Adrenal gland (tissue), 12 donors: ENCODE measurements around the gene MAP3K3. TPM values are rescaled to one million over a fixed set of nuclear protein-coding genes. Genes with fewer than 3 reads are reported as not detected.
A peak's percentile ranks its signal among the peaks of the same experiment; 100 is the strongest.

ENCODE experiments used
- DNase-seq, 7 donors: peaks; one replicate each; pipeline ENCODE4 v3.0.0-alpha.2; 2019 to 2020
- H3K27ac ChIP-seq, 5 donors: fragments of 200-600 bp; sonication (generic) in 4 of 5; 1 replicate in 3 of 5; 2 replicates in 2 of 5; pipeline versions ENCODE4 v1.5.1 to v1.8.0; 2016 to 2020; ENCODE audit warnings: mild to moderate bottlenecking in 1 of 5
- H3K27me3 ChIP-seq: fragments of 200-600 bp; 2 replicates; pipeline ENCODE4 v1.8.0; 2021
- H3K36me3 ChIP-seq, 2 donors: fragments of 200-600 bp; replicated peaks in 1 of 2; 1 replicate in 1 of 2; 2 replicates in 1 of 2; pipeline versions ENCODE4 v1.5.1 to v1.8.0; 2018 to 2022
- H3K4me1 ChIP-seq, 2 donors: fragments of 200-600 bp; replicated peaks in 1 of 2; 1 replicate in 1 of 2; 2 replicates in 1 of 2; pipeline versions ENCODE4 v1.5.1 to v1.8.0; 2018 to 2021
- H3K4me3 ChIP-seq, 4 donors: fragments of 200-600 bp; sonication (generic) in 3 of 4; one replicate each; pipeline ENCODE4 v1.5.1; 2016 to 2018
- H3K9me3 ChIP-seq, 3 donors: fragments of 200-600 bp; sonication (generic) in 1 of 3; replicated peaks in 1 of 3; 1 replicate in 2 of 3; 2 replicates in 1 of 3; pipeline versions ENCODE4 v1.5.1 to v1.8.0; 2016 to 2021
- POLR2A ChIP-seq, 2 donors: fragments of 450-650 bp; IDR thresholded peaks; one replicate each; pipeline ENCODE4 v1.6.1; 2017; ENCODE audit warnings: antibody characterized with exemption in 2 of 2, mild to moderate bottlenecking in 2 of 2, moderate library complexity in 1 of 2
- WGBS, 4 donors: extraction: QIAGEN DNeasy Blood & Tissue Kit in 2 of 4; methylation state at CpG; one replicate each; pipeline versions ENCODE4 v1.1.5 to v1.1.7; 2013 to 2017; 5-methylcytosine and 5-hydroxymethylcytosine counted together
- intact Hi-C, 2 donors: fragments of 100-400 bp; cut with DNase I; formaldehyde crosslinking; loops; one replicate each; pipeline versions ENCODE4 v1.14.1 to v1.15.0; 2022 to 2023
- polyA plus RNA-seq, 3 donors: library from polyadenylated mRNA; stranded (reverse); fragments of 200-250 nt in 2 of 3; fragments of 350-450 nt in 1 of 3; fragmentation: Illumina TruSeq in 1 of 3; extraction: RNeasy Lipid Tissue Mini Kit (QIAGEN cat#74804) in 1 of 3; gene quantifications; one replicate each; pipeline ENCODE4 v1.2.3, GENCODE V29; 2013 to 2014
- total RNA-seq, 9 donors: library from RNA; depleted of rRNA in 4 of 9; stranded (reverse); fragments of >200 nt in 4 of 9; fragments of 120-200 nt in 1 of 9; fragmentation: NEBNext Ultra II Directional in 1 of 9; extraction: Animal tissue kit (Norgen Biotek cat#: 25700) in 1 of 9; gene quantifications; one replicate each; pipeline versions ENCODE4 v1.1.0 to v1.2.4, GENCODE V29; 2013 to 2023
- TF ChIP-seq, protein P1 (sequence below), 6 experiments: fragments of 450-650 bp in 4 of 6; fragments of 200-600 bp in 2 of 6; sonication (generic) in 1 of 6; IDR thresholded peaks; 1 replicate in 5 of 6; 2 replicates in 1 of 6; pipeline versions ENCODE4 v1.5.1 to v1.8.0; 2016 to 2021; ENCODE audit warnings: antibody characterized with exemption in 6 of 6, mild to moderate bottlenecking in 2 of 6, moderate library complexity in 1 of 6
- donor health status: healthy with polysubstance abuse.
- donor health status: Bipolar disorder and iron deficiency.
- donor health status: DM: yes; HTN: yes; CAD: no.
- donor health status: DM: no; HTN: no; CAD: no.
- donor health status: DM: no; HTN: no; CAD: no.
- donor health status: DM: yes; HTN: yes; CAD: no.

MAP3K3 gene
- total and polyA plus RNA-seq, 12 donors: 11.6 to 47.1 (median 30.5) TPM

DNA sequence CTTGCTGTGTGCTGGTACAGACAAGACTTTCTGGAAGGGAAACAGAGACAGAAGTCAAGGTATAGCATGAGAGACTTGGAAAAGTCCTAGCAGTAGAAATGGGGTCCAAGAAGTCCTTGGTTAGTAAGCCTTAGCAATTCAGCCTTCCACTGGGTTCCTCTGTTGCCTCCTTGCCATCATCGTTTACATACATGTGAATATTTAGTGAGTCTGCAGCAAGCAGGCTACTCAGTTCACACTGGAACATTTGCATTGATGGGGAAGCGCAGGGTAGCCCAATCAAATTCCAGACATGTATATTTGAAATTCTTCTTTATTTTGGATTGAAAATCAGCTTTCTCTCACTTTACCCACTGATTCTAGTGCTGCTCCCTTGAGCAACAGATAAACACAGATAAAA, 50.6 kb downstream of the MAP3K3 start:
- DNase-seq: no peak
- 92 to 100% (median 97%) methylated on average over 2 of the region's 2 CpGs for WGBS, 4 donors
- no peak for TF ChIP-seq POLR2A (IDR thresholded peaks at IDR 0.05)
- TF ChIP-seq, protein P1, sequence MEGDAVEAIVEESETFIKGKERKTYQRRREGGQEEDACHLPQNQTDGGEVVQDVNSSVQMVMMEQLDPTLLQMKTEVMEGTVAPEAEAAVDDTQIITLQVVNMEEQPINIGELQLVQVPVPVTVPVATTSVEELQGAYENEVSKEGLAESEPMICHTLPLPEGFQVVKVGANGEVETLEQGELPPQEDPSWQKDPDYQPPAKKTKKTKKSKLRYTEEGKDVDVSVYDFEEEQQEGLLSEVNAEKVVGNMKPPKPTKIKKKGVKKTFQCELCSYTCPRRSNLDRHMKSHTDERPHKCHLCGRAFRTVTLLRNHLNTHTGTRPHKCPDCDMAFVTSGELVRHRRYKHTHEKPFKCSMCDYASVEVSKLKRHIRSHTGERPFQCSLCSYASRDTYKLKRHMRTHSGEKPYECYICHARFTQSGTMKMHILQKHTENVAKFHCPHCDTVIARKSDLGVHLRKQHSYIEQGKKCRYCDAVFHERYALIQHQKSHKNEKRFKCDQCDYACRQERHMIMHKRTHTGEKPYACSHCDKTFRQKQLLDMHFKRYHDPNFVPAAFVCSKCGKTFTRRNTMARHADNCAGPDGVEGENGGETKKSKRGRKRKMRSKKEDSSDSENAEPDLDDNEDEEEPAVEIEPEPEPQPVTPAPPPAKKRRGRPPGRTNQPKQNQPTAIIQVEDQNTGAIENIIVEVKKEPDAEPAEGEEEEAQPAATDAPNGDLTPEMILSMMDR (IDR thresholded peaks at IDR 0.05): no peak
- Histone ChIP-seq H3K27me3 (no peaks in the 10 kb centered on the region), H3K4me1 (peaks cover 26 to 43% of the 10 kb centered on the region in 2 donors), H3K9me3 (no peaks in the 10 kb centered on the region), H3K27ac (no peak overlapping the region), H3K4me3 (no peak overlapping the region), H3K36me3 (peaks cover 0 to 23% of the 10 kb centered on the region in 2 donors)
- intact Hi-C loops: no loop called here

DNA sequence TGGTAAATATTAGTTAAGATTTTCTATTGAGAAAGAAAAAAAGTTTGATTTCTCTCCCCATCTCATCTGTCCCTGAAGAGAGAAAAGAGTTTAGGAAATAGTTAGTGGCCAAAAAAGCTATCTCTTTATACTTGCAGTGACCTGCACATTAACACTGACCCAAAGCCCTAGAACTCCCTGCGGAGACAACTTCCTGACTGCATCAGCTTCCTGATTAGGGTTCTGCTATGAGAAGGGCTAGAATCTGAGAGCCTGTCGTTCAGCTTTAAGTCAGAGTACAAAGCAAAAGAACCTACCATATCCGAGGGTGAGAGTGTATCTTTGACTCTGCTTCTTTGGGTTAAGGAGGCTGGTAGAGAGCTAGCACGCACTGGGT, 53.0 kb downstream of the MAP3K3 start:
- TF ChIP-seq, protein P1 (IDR thresholded peaks at IDR 0.05): no peak
- TF ChIP-seq POLR2A (IDR thresholded peaks at IDR 0.05): no peak
- Histone ChIP-seq H3K27ac (peak overlapping the region; percentile 37 to 95 (median 91)), H3K9me3 (no peaks in the 10 kb centered on the region), H3K4me1 (peaks cover 26 to 41% of the 10 kb centered on the region in 2 donors), H3K27me3 (no peaks in the 10 kb centered on the region), H3K36me3 (no peaks in the 10 kb centered on the region), H3K4me3 (peak overlapping the region in 1 of 4 donors; percentile 37)
- DNase-seq: no peak
- intact Hi-C loops: no loop called here
- WGBS, 4 donors: 14 to 23% (median 21%) methylated on average over 4 of the region's 4 CpGs

DNA sequence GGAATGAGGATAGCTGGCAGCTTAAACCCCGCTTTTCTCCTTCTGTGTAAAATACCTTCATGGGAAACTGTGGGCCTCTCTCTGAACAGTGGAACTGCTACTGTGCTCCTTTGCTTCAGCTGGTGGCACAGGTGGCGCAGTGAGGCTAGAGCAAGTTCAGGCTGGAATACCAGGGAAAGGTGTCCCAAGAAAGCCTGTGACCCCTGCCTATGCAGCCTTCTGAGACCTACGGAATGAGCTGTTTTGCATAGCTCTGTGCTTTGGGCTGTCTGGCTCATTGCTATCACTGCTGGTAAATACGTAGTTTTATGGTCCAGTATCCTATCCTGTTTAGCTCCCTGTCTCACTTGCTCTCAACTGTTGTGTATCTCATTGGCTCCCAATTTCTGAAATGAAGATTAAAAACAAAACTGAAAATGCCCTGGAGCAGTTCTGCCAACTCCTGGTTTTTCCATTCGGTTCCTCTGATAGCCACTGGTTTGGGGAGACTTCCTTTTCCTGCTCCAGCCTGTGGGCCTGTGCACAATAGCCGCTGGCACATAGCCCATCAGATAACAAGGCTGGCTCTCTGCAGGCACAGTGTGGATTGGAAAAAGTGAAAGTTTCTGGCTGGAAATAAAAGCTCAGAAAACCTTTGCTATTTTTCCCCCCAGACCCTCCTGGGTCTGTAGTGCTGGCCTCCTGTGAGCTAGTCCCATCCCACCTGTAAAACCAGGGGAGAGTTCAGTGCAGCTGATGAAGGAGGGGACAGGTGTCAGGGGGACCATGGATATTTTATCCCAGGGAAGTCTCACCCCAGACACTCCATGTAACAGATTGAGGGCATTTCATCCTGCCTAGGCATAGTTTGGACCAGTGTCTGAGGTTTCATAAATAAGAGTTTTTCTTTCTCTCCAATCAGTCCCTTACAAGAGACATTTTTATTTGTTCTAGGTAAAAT, 53.7 kb downstream of the MAP3K3 start:
- Histone ChIP-seq H3K9me3 (no peaks in the 10 kb centered on the region), H3K27ac (peak overlapping the region; percentile 37 to 95 (median 91)), H3K27me3 (no peaks in the 10 kb centered on the region), H3K4me1 (peaks cover 26 to 41% of the 10 kb centered on the region in 2 donors), H3K4me3 (peak overlapping the region in 1 of 4 donors; percentile 37), H3K36me3 (no peaks in the 10 kb centered on the region)
- peak; percentile 88 to 97 (median 95) for DNase-seq
- intact Hi-C loops: no loop called here
- 24 to 35% (median 29%) methylated on average over 6 of the region's 6 CpGs for WGBS, 4 donors
- TF ChIP-seq, protein P1 (IDR thresholded peaks at IDR 0.05): no peak
- peak in 1 of 2 donors; percentile 16 for TF ChIP-seq POLR2A (IDR thresholded peaks at IDR 0.05)

DNA sequence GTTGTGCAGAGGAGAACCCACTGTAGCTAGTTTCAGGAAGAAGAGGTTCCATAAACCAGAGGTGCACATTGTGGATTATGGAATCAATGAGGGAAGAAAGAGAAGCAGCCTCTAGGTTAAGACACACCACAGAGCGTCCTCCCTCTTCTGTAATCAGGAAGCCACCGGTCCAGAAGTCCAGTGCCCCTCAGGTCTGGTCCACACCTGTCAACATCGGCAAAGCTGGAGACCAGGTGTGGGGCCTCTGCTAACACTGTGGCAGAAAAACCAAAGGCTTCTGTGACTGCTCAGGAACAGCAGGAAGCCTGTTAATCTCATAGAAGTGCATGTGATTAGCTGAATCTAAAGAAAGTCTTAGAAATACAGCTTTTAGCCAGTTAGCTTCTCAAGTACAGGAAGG, 54.4 kb downstream of the MAP3K3 start:
- WGBS, 4 donors: 63 to 68% (median 64%) methylated on average over 3 of the region's 3 CpGs
- intact Hi-C loops: no loop called here
- TF ChIP-seq, protein P1 (IDR thresholded peaks at IDR 0.05): no peak
- TF ChIP-seq POLR2A (IDR thresholded peaks at IDR 0.05): no peak

More for the DNA sequence above, 54.4 kb downstream of the MAP3K3 start:
- Histone ChIP-seq H3K27me3 (no peaks in the 10 kb centered on the region), H3K4me1 (peaks cover 28 to 48% of the 10 kb centered on the region in 2 donors), H3K36me3 (peaks cover 0 to under 1% of the 10 kb centered on the region in 2 donors), H3K27ac (peak overlapping the region in 4 of 5 donors; percentile 77 to 95 (median 92)), H3K9me3 (no peaks in the 10 kb centered on the region), H3K4me3 (no peak overlapping the region)
- DNase-seq: no peak
